Effector memory CD4-positive, alpha-beta T cell (primary cell): ENCODE results near the gene RAB31.

Source experiments
- DNase-seq, 3 donors: peaks; one replicate each; pipeline ENCODE4 v3.0.0-alpha.2; 2020
- H3K27ac ChIP-seq: 2 replicates; pipeline ENCODE4 v1.7.0; 2013; ENCODE audit warnings: mild to moderate bottlenecking, low read length, moderate library complexity; ENCODE audit not compliant: insufficient read depth, poor library complexity, severe bottlenecking
- H3K27me3 ChIP-seq: replicated peaks from 2 replicates; pipeline ENCODE4 v1.7.0; 2013; ENCODE audit warnings: mild to moderate bottlenecking, low read length; ENCODE audit not compliant: insufficient read depth, control insufficient read depth, poor library complexity, severe bottlenecking
- H3K36me3 ChIP-seq: 2 replicates; pipeline ENCODE4 v1.7.0; 2013; ENCODE audit warnings: mild to moderate bottlenecking, low read length, moderate library complexity; ENCODE audit not compliant: control insufficient read depth, insufficient read depth
- H3K4me1 ChIP-seq: 2 replicates; pipeline ENCODE4 v1.7.0; 2013; ENCODE audit warnings: low read length, mild to moderate bottlenecking; ENCODE audit not compliant: control insufficient read depth, insufficient read depth, poor library complexity, severe bottlenecking
- H3K4me3 ChIP-seq: 2 replicates; pipeline ENCODE4 v1.7.0; 2013; ENCODE audit warnings: low read length, low read depth, mild to moderate bottlenecking; ENCODE audit not compliant: insufficient read depth, poor library complexity, severe bottlenecking
- H3K9me3 ChIP-seq: 2 replicates; pipeline ENCODE4 v1.7.0; 2013; ENCODE audit warnings: mild to moderate bottlenecking, low read length, moderate library complexity; ENCODE audit not compliant: control insufficient read depth

Gene RAB31

GRCh38 chr18:9810994-9811705, 103.0 kb downstream of the RAB31 start:
- Histone ChIP-seq H3K4me1 (no peaks in the 10 kb centered on the region), H3K27me3 (no peaks in the 10 kb centered on the region), H3K36me3 (no peaks in the 10 kb centered on the region), H3K9me3 (no peaks in the 10 kb centered on the region), H3K4me3 (no peak overlapping the region), H3K27ac (no peak overlapping the region)
- no peak for DNase-seq

- no peak for DNase-seq
- no peak overlapping the region for H3K4me3 ChIP-seq
- H3K9me3 ChIP-seq: no peaks in the 10 kb centered on the region
- H3K27ac ChIP-seq: no peak overlapping the region
- no peaks in the 10 kb centered on the region for H3K4me1 ChIP-seq
- no peaks in the 10 kb centered on the region for H3K27me3 ChIP-seq
- H3K36me3 ChIP-seq: no peaks in the 10 kb centered on the region
These were observed 103.9 kb downstream of the RAB31 start for GRCh38 chr18:9811978-9812377.

GRCh38 chr18:9814431-9814830, 106.3 kb downstream of the RAB31 start:
- Histone ChIP-seq H3K9me3 (no peaks in the 10 kb centered on the region), H3K27ac (no peak overlapping the region), H3K4me1 (no peaks in the 10 kb centered on the region), H3K36me3 (no peaks in the 10 kb centered on the region), H3K27me3 (no peaks in the 10 kb centered on the region), H3K4me3 (no peak overlapping the region)
- DNase-seq: no peak

GRCh38 chr18:9817286-9817685, 109.2 kb downstream of the RAB31 start:
- Histone ChIP-seq H3K27me3 (no peaks in the 10 kb centered on the region), H3K36me3 (no peaks in the 10 kb centered on the region), H3K4me1 (no peaks in the 10 kb centered on the region), H3K9me3 (no peaks in the 10 kb centered on the region), H3K4me3 (no peak overlapping the region), H3K27ac (no peak overlapping the region)
- DNase-seq: no peak

GRCh38 chr18:9817725-9818422, 109.8 kb downstream of the RAB31 start:
- H3K9me3 ChIP-seq: no peaks in the 10 kb centered on the region
- no peak for DNase-seq
- no peaks in the 10 kb centered on the region for H3K27me3 ChIP-seq
- H3K36me3 ChIP-seq: no peaks in the 10 kb centered on the region
- H3K4me3 ChIP-seq: no peak overlapping the region
- H3K27ac ChIP-seq: no peak overlapping the region
- no peaks in the 10 kb centered on the region for H3K4me1 ChIP-seq

- DNase-seq: no peak
- no peaks in the 10 kb centered on the region for H3K27me3 ChIP-seq
- no peak overlapping the region for H3K4me3 ChIP-seq
- no peaks in the 10 kb centered on the region for H3K4me1 ChIP-seq
- no peak overlapping the region for H3K27ac ChIP-seq
- H3K36me3 ChIP-seq: no peaks in the 10 kb centered on the region
- H3K9me3 ChIP-seq: no peaks in the 10 kb centered on the region
These were observed 110.3 kb downstream of the RAB31 start for GRCh38 chr18:9818423-9818734.

GRCh38 chr18:9820127-9820526, 112.0 kb downstream of the RAB31 start:
- no peak for DNase-seq
- no peak overlapping the region for H3K4me3 ChIP-seq
- H3K27ac ChIP-seq: no peak overlapping the region
- H3K36me3 ChIP-seq: no peaks in the 10 kb centered on the region
- H3K9me3 ChIP-seq: no peaks in the 10 kb centered on the region
- no peaks in the 10 kb centered on the region for H3K4me1 ChIP-seq
- no peaks in the 10 kb centered on the region for H3K27me3 ChIP-seq

- Histone ChIP-seq H3K4me1 (no peaks in the 10 kb centered on the region), H3K36me3 (no peaks in the 10 kb centered on the region), H3K9me3 (no peaks in the 10 kb centered on the region), H3K4me3 (no peak overlapping the region), H3K27me3 (no peaks in the 10 kb centered on the region), H3K27ac (no peak overlapping the region)
- DNase-seq: no peak
These were observed 112.6 kb downstream of the RAB31 start for GRCh38 chr18:9820719-9821118.

- H3K27me3 ChIP-seq: peaks cover 4% of the 10 kb centered on the region
- no peak for DNase-seq
- no peak overlapping the region for H3K27ac ChIP-seq
- no peaks in the 10 kb centered on the region for H3K9me3 ChIP-seq
- H3K4me3 ChIP-seq: no peak overlapping the region
- no peaks in the 10 kb centered on the region for H3K36me3 ChIP-seq
- no peaks in the 10 kb centered on the region for H3K4me1 ChIP-seq
These were observed 114.6 kb downstream of the RAB31 start for GRCh38 chr18:9822587-9823185.

- peaks cover 4% of the 10 kb centered on the region for H3K27me3 ChIP-seq
- no peaks in the 10 kb centered on the region for H3K9me3 ChIP-seq
- H3K27ac ChIP-seq: no peak overlapping the region
- H3K36me3 ChIP-seq: no peaks in the 10 kb centered on the region
- no peaks in the 10 kb centered on the region for H3K4me1 ChIP-seq
- no peak overlapping the region for H3K4me3 ChIP-seq
- DNase-seq: no peak
These were observed 115.8 kb downstream of the RAB31 start for GRCh38 chr18:9823805-9824473.
